Right forelimb (tissue), 1 donor: ENCODE results near the gene SLC25A36.

Experiments
- DNase-seq: peaks from one replicate; pipeline ENCODE4 v3.0.0-alpha.2; 2018

The SLC25A36 gene

DNA sequence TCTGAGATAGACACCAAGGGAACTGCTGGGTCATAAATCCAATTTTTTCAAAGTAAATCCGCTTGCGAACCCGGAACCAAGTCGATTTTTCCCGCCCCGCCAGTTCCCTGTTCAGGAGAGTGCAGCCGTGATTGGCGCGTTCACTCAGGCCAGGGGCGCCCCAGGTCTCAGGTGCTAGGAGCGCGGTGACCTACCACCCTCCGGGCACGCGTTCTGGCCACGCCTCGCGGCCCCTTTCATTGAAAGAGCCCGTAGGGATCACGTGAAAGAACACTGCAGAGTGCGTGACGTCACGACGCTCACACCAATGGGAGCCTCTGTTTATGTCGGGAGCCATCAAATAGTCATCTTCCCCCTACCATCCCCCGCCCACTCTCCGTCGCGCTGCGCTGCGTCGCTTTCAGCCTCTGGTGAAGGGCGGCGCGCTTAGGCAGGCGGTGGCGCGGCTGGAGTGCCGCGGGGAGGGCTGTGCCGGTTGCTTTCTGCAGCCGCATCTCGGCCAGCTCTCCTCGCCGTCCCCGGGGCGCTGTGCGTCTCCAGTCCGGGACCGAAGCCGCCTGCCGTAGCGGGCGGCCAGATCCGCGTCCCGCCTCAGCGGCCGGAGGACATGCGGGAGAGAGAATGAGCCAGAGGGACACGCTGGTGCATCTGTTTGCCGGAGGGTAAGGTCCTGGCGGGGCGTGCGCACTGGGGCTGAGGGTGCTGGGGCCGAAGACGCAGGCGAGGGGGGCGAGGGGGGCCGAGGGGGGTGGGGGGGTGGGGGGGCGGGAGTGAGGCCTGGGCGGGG, at the start of gene SLC25A36:
Gene SLC25A36 (plus strand): TSS at position 403 of the 787 bp plus-strand sequence. CDS start 219 bp downstream, at position 622.
- peak; percentile 96 for DNase-seq

DNA sequence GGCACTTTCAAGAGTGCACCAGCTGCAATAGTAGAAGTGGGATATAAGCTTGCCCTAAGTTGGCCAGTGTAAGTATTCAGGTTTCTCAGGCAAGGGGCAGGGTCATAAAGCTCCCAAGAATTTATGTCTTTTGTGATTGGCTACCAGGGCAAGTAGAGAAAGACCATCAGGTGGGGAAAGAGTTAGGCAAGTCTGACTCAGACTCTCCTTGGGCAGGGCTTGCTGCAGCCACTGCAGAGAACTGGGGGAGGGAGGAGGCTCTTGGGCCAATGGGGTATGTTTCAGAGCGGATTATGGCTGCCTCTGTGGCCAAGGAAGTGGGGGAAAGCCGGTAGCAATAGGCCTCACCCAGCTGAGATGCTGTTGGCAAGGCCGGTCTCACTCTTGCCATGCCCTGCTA, 44.6 kb upstream of the SLC25A36 start:
- no peak for DNase-seq

GRCh38 chr3:140898340-140899180, 43.1 kb upstream of the SLC25A36 start:
- DNase-seq = no peak

- no peak for DNase-seq
Observed at GRCh38 chr3:140899363-140899762, 42.3 kb upstream of the SLC25A36 start.

GRCh38 chr3:140902791-140903190, 38.8 kb upstream of the SLC25A36 start:
- no peak for DNase-seq

DNA sequence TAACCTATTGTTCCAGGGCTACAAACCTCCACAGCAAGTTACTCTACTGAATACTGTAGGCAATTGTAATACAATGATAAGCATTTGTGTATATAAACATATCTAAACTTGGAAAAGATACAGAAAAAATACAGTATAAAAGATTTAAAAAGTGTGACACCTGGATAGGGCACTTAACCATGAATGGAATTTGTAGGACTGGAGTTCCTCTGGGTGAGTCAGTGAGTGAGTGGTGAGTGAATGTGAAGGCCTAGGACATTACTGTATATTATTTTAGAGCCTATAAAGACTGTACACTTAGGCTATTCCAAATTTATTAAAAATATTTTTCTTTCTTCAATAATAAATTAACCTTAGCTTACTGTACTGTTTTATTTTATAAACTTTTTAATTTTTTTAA, 38.4 kb upstream of the SLC25A36 start:
- no peak for DNase-seq

DNA sequence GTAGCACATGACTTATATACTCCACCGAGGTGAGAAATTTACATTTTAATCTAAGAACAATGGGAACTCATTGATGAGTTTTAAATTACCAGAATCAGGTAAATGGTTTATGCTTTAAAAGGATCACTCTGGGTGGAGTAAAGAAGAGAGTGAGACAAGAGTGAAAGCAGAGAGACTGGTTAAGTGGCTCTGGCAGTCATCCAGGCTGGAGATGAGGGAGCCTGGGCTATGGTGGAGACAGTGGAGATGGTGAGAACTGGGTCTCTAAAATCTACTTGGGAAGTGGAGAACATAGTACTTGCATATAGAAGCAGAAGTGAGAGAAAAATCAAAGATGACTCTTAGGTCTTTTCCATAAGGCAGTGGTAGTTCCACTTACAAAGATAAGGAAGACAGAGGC, 37.1 kb upstream of the SLC25A36 start:
- DNase-seq = no peak

DNA sequence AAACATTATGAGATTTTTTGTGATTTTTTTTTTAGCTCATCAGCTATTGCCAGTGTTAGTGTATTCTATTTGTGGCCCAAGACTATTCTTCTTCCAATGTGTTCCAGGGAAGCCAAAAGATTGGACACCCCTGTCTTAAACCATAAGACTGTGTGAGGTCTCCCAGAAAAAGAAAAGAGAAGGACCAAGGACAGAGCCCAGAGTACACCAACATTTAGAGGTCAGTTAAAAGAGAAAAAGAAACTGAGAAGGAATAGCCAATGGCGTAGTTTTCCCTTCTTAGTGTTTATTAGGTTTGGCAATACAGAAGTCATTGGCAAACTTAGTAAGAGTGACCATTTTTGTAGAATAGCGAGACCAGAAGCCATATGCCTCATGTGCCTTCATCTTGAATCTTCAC, 36.1 kb upstream of the SLC25A36 start:
- DNase-seq = no peak

GRCh38 chr3:140906785-140907184, 34.9 kb upstream of the SLC25A36 start:
- DNase-seq = no peak

DNA sequence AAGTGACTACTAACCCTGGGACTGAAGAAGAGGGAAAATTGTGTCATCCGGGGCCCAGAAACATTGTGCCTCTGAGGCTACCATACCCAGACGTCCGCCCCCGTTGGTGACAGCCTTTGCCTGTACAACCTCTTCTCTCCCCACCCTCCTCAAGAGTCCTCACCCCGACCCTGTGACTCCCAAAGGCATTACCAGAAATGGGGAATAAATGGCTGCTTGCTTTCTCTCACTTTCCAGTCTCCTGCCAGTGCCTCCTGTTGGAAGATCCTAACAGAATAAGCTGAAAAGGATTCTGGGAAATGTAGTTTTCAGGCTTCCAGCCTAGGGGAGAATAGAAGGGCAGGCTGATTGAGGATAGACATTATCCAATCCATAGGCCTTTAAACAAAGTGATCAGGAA, 30.8 kb upstream of the SLC25A36 start:
- DNase-seq = no peak

DNA sequence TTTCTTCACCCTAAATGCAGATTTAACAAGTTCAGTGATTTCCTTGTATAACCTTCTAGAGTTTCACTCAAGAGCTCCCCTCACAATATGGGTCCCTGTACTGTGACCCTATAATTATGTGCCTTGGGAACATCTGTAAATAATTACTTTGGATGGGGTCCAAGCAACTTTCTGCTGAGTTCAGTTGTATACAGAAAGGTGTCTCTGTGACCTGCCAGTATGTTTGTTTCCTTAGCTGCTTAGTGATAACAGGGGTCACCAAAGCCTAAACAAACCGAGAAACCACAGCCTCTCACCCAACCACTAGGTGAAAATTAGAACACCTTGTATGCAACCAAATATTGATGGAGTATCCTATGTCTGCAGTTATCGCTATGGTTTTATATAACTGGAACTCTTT, 29.8 kb upstream of the SLC25A36 start:
- DNase-seq = no peak

DNA sequence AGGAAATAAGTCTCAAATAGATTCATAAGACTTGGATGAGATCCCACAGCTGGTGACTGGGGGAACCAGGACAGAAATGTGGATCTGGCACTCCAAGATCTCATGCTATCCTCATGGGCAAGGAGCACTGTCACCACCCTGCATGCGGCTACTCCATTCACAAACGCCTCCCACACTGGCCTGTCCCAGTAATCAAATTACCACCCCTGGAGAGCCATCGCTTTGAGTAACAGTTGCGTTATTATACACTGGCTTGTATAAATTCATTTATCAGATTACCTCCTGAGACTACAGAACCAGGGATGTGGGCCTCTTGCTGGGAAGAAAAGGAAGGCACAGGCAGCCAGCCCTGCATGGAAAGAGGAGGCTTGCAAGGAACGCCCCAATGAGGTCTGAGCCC, 27.9 kb upstream of the SLC25A36 start:
- DNase-seq = no peak

DNA sequence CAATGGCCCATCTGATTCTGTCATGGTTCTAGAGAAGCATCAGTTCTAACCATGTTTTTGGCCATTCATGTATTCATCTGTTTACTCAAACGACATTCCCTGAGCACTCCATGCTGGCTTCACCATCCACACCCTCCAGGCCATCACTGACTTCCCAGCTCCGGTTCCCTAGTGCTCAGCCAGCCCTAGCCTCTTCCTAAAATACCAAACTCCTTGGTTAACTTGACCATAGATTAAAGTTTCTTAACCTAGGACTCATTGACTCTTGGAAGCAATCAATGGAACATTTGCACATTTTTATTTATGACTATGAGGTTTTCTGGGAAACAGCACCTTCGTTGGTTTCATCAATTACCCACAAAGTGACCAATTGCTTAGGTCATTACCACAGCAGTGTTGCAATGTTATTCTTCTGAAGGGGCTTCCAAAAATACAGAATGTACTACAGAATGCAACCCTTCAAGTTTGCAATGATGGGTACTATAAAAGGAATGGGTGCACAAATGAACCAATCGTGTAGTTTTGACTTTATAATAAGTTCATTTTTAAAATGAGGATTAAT, 27.2 kb upstream of the SLC25A36 start:
- no peak for DNase-seq

DNA sequence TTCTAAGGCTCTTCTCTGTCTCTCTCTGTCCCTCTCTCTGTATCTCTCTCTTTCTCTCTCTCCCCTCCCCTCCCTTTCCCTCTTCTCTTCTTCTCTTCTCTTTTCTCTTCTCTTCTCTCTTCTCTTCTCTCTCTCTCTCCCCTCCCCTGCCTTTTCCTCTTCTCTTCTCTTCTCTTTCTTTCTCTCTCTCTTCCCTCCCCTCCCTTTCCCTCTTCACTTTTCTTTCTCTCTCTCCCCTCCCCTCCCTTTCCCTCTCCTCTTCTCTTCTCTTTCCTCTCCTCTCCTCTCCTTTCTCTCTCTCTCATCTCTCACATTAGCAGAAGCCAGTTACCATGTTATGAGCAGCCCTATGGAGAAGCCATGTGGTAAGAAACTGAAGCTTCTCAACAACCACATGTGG, 25.0 kb upstream of the SLC25A36 start:
- no peak for DNase-seq

- no peak for DNase-seq
Observed at GRCh38 chr3:140917772-140918171, 23.9 kb upstream of the SLC25A36 start.

- no peak for DNase-seq
Observed at GRCh38 chr3:140920029-140920428, 21.6 kb upstream of the SLC25A36 start.

GRCh38 chr3:140922634-140923033, 19.0 kb upstream of the SLC25A36 start:
- DNase-seq = no peak

DNA sequence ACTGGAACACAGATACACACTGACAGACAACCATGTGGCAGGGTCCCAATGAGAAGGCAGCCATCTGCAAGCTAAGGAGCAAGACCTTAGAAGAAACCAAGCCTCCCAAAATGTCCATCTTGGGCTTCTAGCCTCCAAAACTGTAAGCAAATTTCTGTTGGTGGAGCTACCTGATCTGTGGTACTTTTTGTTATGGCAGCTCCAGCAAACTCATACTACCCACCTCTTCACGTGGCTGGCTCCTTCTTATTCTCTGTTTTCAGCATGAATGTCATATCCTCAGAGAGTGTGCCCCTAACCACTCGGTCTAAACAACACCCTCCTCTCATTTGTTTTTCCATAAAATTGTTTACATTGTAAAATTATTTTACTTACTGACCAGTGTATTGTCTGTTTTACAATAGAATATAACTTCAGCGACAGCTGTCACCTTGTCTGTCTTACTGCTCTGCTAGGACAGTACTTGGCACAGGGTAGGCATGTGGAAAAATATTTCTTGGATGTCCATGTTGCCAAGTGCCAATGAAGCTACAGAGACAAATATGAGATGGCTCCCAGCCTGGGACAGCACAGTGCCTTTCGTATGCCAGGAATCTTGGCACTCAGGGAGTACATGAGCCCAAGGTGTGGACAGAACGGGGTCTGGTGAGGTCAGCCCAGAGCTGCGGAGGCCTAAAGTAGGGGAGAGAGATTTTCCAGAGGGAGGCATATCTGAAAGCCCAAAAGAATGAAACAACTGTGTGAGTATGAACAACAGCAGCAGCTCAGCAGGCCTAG, 17.4 kb upstream of the SLC25A36 start:
- no peak for DNase-seq

GRCh38 chr3:140927279-140928069, 14.2 kb upstream of the SLC25A36 start:
- no peak for DNase-seq

- no peak for DNase-seq
Observed at GRCh38 chr3:140929446-140929845, 12.2 kb upstream of the SLC25A36 start.

DNA sequence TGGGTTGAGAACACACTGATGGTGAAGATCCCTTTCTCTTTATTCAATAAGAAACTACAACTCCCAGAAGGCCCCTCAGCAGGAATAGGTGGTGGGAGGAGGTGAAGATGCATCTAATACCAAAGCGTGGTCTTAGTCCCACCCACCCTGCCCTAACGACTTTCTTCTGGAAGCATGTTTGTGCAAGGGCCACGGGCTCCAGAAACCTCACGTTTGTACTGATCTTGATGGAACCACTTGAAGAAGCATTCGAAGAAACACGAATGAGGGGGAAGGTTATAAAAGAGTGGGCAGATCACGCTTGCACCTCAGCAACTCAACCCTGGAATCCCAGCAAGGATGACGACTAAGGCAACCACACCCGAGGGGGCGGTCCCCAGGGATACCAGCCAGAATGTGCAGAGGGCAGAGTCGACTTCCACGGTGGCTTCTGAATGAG, 10.6 kb upstream of the SLC25A36 start:
- DNase-seq = no peak

DNA sequence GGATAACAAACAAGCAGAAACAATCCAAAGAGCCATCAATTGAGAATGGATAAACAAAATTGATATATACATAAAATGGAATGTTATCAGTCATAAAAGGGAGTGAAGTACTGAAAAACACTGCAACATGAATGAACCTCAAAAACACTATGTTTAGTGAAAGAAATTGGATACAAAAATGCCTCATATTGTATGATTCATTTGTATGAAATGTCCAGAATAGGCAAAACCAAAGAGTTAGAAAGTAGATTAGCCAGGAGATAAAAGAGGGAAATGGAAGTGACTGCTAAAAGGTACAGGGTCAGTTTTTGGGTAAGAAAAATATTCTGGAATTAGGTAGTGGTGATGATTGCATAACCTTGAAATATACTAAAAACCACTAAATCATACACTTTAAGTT, 9.8 kb upstream of the SLC25A36 start:
- DNase-seq = no peak
